Transverse colon (tissue), 4 donors: ENCODE results near the gene FAM120AOS.

Source experiments
- EP300 ChIP-seq: sonication (generic); formaldehyde crosslinking; IDR thresholded peaks from one replicate; pipeline ENCODE4 v1.6.1; 2017; ENCODE audit warnings: antibody characterized with exemption, low read depth
- POLR2A ChIP-seq: fragments of 450-650 bp; IDR thresholded peaks from one replicate; pipeline ENCODE4 v1.6.1; 2016; ENCODE audit warnings: antibody characterized with exemption, mild to moderate bottlenecking, moderate library complexity
- POLR2AphosphoS5 ChIP-seq, 3 donors: sonication (generic); formaldehyde crosslinking; IDR thresholded peaks; one replicate each; pipeline ENCODE4 v1.6.1; 2016; ENCODE audit warnings: antibody characterized with exemption in 3 of 3
- TF ChIP-seq, protein P1 (sequence below), 5 experiments: fragments of 200-600 bp in 3 of 5; fragments of 450-650 bp in 2 of 5; sonication (generic) in 3 of 5; IDR thresholded peaks; 1 replicate in 2 of 5; 2 replicates in 3 of 5; pipeline ENCODE4 v1.5.1; 2016 to 2017; ENCODE audit warnings: antibody characterized with exemption in 5 of 5, inconsistent platforms in 3 of 5, mild to moderate bottlenecking in 2 of 5, moderate library complexity in 1 of 5

DNA sequence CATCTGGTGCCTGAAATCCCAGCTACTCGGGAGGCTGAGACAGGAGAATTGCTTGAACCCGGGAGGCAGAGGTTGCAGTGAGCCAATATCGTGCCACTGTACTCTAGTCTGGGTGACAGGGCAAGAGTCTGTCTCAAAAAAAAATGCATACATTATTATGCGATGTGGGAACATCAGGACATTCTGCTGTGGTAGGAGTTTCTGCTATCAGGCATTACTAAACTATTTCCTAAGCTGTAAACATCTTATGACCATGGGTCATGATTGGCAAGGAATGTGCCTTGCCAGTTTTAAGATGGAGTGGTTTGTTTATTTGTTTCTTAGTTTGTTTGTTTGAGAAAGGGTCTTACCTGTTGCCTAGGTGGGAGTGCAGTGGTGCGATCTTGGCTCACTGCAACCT, 47.0 kb downstream of the FAM120AOS start:
- TF ChIP-seq POLR2A (no peak), EP300 (no peak), POLR2AphosphoS5 (IDR thresholded peaks at IDR 0.05) (no peak)
- TF ChIP-seq, protein P1, sequence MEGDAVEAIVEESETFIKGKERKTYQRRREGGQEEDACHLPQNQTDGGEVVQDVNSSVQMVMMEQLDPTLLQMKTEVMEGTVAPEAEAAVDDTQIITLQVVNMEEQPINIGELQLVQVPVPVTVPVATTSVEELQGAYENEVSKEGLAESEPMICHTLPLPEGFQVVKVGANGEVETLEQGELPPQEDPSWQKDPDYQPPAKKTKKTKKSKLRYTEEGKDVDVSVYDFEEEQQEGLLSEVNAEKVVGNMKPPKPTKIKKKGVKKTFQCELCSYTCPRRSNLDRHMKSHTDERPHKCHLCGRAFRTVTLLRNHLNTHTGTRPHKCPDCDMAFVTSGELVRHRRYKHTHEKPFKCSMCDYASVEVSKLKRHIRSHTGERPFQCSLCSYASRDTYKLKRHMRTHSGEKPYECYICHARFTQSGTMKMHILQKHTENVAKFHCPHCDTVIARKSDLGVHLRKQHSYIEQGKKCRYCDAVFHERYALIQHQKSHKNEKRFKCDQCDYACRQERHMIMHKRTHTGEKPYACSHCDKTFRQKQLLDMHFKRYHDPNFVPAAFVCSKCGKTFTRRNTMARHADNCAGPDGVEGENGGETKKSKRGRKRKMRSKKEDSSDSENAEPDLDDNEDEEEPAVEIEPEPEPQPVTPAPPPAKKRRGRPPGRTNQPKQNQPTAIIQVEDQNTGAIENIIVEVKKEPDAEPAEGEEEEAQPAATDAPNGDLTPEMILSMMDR (IDR thresholded peaks at IDR 0.05), result no peak
